Measurements from ENCODE around the gene RASSF6.
"Not testable (repeated sequence)": the region's sequence is repeated elsewhere in the genome, so short reads cannot be mapped to it uniquely, and the experiment has no call there.

RASSF6 gene

GRCh38 chr4:73631565-73632226 is 11.5 kb upstream of the RASSF6 start:
- DNase-seq = no peak
- TF ChIP-seq POLR2A (IDR thresholded peaks at IDR 0.05; ENCODE audit: low read length) (no peak), GATA1 (IDR thresholded peaks at IDR 0.05; ENCODE audit: low read depth, low read length) (no peak)

GRCh38 chr4:73628834-73629233 is 8.6 kb upstream of the RASSF6 start:
- DNase-seq = not testable (repeated sequence)

GRCh38 chr4:73621357-73621756 is 1.1 kb upstream of the RASSF6 start:
- no peak for DNase-seq
- TF ChIP-seq POLR2A (IDR thresholded peaks at IDR 0.05; ENCODE audit: low read length) (no peak), GATA1 (IDR thresholded peaks at IDR 0.05; ENCODE audit: low read depth, low read length) (no peak)

- no peak for DNase-seq
- TF ChIP-seq GATA1 (IDR thresholded peaks at IDR 0.05; ENCODE audit: low read depth, low read length) = no peak
- TF ChIP-seq POLR2A (IDR thresholded peaks at IDR 0.05; ENCODE audit: low read length) = no peak
Observed at GRCh38 chr4:73619346-73619745, 890 bp downstream of the RASSF6 start.

- no peak for TF ChIP-seq GATA1 (IDR thresholded peaks at IDR 0.05; ENCODE audit: low read depth, low read length)
- TF ChIP-seq POLR2A (IDR thresholded peaks at IDR 0.05; ENCODE audit: low read length) = no peak
- no peak for DNase-seq
Observed at GRCh38 chr4:73617256-73617655, 3.0 kb downstream of the RASSF6 start.

- DNase-seq = no peak
- TF ChIP-seq POLR2A (IDR thresholded peaks at IDR 0.05; ENCODE audit: low read length) = no peak
- no peak for TF ChIP-seq GATA1 (IDR thresholded peaks at IDR 0.05; ENCODE audit: low read depth, low read length)
Observed at GRCh38 chr4:73615613-73616012, 4.6 kb downstream of the RASSF6 start.

GRCh38 chr4:73614311-73614867 is 5.8 kb downstream of the RASSF6 start:
- no peak for TF ChIP-seq GATA1 (IDR thresholded peaks at IDR 0.05; ENCODE audit: low read depth, low read length)
- TF ChIP-seq POLR2A (IDR thresholded peaks at IDR 0.05; ENCODE audit: low read length) = no peak
- DNase-seq = no peak

- TF ChIP-seq GATA1 (IDR thresholded peaks at IDR 0.05; ENCODE audit: low read depth, low read length) (no peak), POLR2A (IDR thresholded peaks at IDR 0.05; ENCODE audit: low read length) (no peak)
- DNase-seq = no peak
Observed at GRCh38 chr4:73613130-73613529, 7.1 kb downstream of the RASSF6 start.

GRCh38 chr4:73612032-73612431 is 8.2 kb downstream of the RASSF6 start:
- DNase-seq = no peak
- TF ChIP-seq POLR2A (IDR thresholded peaks at IDR 0.05; ENCODE audit: low read length) (no peak), GATA1 (IDR thresholded peaks at IDR 0.05; ENCODE audit: low read depth, low read length) (no peak)

- DNase-seq = no peak
- TF ChIP-seq POLR2A (IDR thresholded peaks at IDR 0.05; ENCODE audit: low read length) (no peak), GATA1 (IDR thresholded peaks at IDR 0.05; ENCODE audit: low read depth, low read length) (no peak)
Observed at GRCh38 chr4:73609706-73610105, 10.5 kb downstream of the RASSF6 start.

GRCh38 chr4:73608689-73609594 is 11.3 kb downstream of the RASSF6 start:
- DNase-seq = no peak
- TF ChIP-seq POLR2A (IDR thresholded peaks at IDR 0.05; ENCODE audit: low read length) (no peak), GATA1 (IDR thresholded peaks at IDR 0.05; ENCODE audit: low read depth, low read length) (no peak)

GRCh38 chr4:73607375-73608033 is 12.7 kb downstream of the RASSF6 start:
- TF ChIP-seq POLR2A (IDR thresholded peaks at IDR 0.05; ENCODE audit: low read length) = no peak
- no peak for TF ChIP-seq GATA1 (IDR thresholded peaks at IDR 0.05; ENCODE audit: low read depth, low read length)
- DNase-seq = no peak

- no peak for DNase-seq
Observed at GRCh38 chr4:73606465-73606974, 13.7 kb downstream of the RASSF6 start.

More at GRCh38 chr4:73606465-73606974, 13.7 kb downstream of the RASSF6 start:
- TF ChIP-seq POLR2A (IDR thresholded peaks at IDR 0.05; ENCODE audit: low read length) = no peak
- TF ChIP-seq GATA1 (IDR thresholded peaks at IDR 0.05; ENCODE audit: low read depth, low read length) = no peak

Measured in erythroblast (primary cell).